Endodermal cell (in vitro differentiated cells): ENCODE data around the gene CIC. TPM values are rescaled to one million over a fixed set of nuclear protein-coding genes. Genes with fewer than 3 reads are reported as not detected.
"Not testable (repeated sequence)": the region's sequence is repeated elsewhere in the genome, so short reads cannot be mapped to it uniquely, and the experiment has no call there.

Source experiments
- DNase-seq: peaks from one replicate; pipeline ENCODE4 v3.0.0-alpha.2; 2017
- H3K27ac ChIP-seq: 2 replicates; pipeline ENCODE4 v1.5.1; 2013; ENCODE audit warnings: mild to moderate bottlenecking, low read depth, low read length, moderate library complexity
- H3K27me3 ChIP-seq: 2 replicates; pipeline ENCODE4 v1.6.1; 2013; ENCODE audit warnings: mild to moderate bottlenecking, low read length, moderate library complexity; ENCODE audit not compliant: insufficient read depth, control insufficient read depth, poor library complexity, severe bottlenecking
- H3K36me3 ChIP-seq: 2 replicates; pipeline ENCODE4 v1.7.0; 2013; ENCODE audit warnings: mild to moderate bottlenecking, low read length, moderate library complexity; ENCODE audit not compliant: control insufficient read depth, insufficient read depth
- H3K4me1 ChIP-seq: one replicate; pipeline ENCODE4 v1.7.0; 2013; ENCODE audit warnings: low read length; ENCODE audit not compliant: control insufficient read depth, insufficient read depth
- H3K4me3 ChIP-seq: 2 replicates; pipeline ENCODE4 v1.5.1; 2013; ENCODE audit warnings: mild to moderate bottlenecking, low read length, moderate library complexity
- H3K9ac ChIP-seq: 2 replicates; pipeline ENCODE4 v1.6.1; 2013; ENCODE audit warnings: mild to moderate bottlenecking, low read length, moderate library complexity; ENCODE audit not compliant: poor library complexity, severe bottlenecking; ENCODE audit errors: extremely low read depth
- H3K9me3 ChIP-seq: 2 replicates; pipeline ENCODE4 v1.6.1; 2013; ENCODE audit warnings: mild to moderate bottlenecking, low read length, moderate library complexity; ENCODE audit not compliant: control insufficient read depth
- H3K27ac Mint-ChIP-seq: 2 replicates; pipeline ENCODE4 v1.8.0; 2020; ENCODE audit warnings: mixed read lengths
- H3K27me3 Mint-ChIP-seq: 2 replicates; pipeline ENCODE4 v1.8.0; 2021; ENCODE audit warnings: mild to moderate bottlenecking, mixed read lengths; ENCODE audit not compliant: insufficient read depth
- H3K36me3 Mint-ChIP-seq: 2 replicates; pipeline ENCODE4 v1.8.0; 2020; ENCODE audit warnings: low read depth, mixed read lengths
- H3K4me1 Mint-ChIP-seq: 2 replicates; pipeline ENCODE4 v1.8.0; 2020; ENCODE audit warnings: mixed read lengths
- H3K4me3 Mint-ChIP-seq: 2 replicates; pipeline ENCODE4 v1.8.0; 2020; ENCODE audit warnings: mild to moderate bottlenecking, moderate library complexity, mixed read lengths
- H3K9me3 Mint-ChIP-seq: 2 replicates; pipeline ENCODE4 v1.8.0; 2020; ENCODE audit warnings: mild to moderate bottlenecking, mixed read lengths
- WGBS, 2 experiments: methylation state at CpG; one replicate each; pipeline versions ENCODE4 v1.1.5 to v1.1.7; 2013; ENCODE audit warnings: missing lambda C conversion rate in 2 of 2, mixed read lengths in 1 of 2; ENCODE audit not compliant: insufficient coverage in 1 of 2, insufficient read length in 1 of 2; 5-methylcytosine and 5-hydroxymethylcytosine counted together
- total RNA-seq, 2 donors: library from RNA; stranded (reverse); fragmentation: NEBNext Ultra II Directional in 1 of 2; extraction: Animal tissue kit (Norgen Biotek cat#: 25700) in 1 of 2; gene quantifications; 2 replicates in 1 of 2; 3 replicates in 1 of 2; pipeline ENCODE4 v1.2.1, GENCODE V29; 2021
- TF ChIP-seq, protein P1 (sequence below): fragments of 200-600 bp; sonication (generic); conservative IDR thresholded peaks from 2 replicates; pipeline ENCODE4 v1.5.0; 2021; ENCODE audit warnings: antibody characterized with exemption, mild to moderate bottlenecking

Gene CIC
- total RNA-seq, 2 donors from 2014 or later: 48.6 to 57.6 TPM

- Mint-ChIP-seq H3K27me3 (peaks cover 21% of the 10 kb centered on the region), H3K9me3 (no peaks in the 10 kb centered on the region), H3K27ac (no peak overlapping the region), H3K4me3 (no peak overlapping the region), H3K36me3 (no peaks in the 10 kb centered on the region), H3K4me1 (peaks cover 3% of the 10 kb centered on the region)
- H3K36me3 ChIP-seq: no peaks in the 10 kb centered on the region
- no peak overlapping the region for H3K27ac ChIP-seq
- H3K4me1 ChIP-seq: no peaks in the 10 kb centered on the region
- H3K4me3 ChIP-seq: no peak overlapping the region
- WGBS, 2 experiments: 81 to 100% methylated on average over 1 of the region's 1 CpG
- DNase-seq: no peak
- H3K9ac ChIP-seq: no peak overlapping the region
- no peaks in the 10 kb centered on the region for H3K9me3 ChIP-seq
- TF ChIP-seq, protein P1, sequence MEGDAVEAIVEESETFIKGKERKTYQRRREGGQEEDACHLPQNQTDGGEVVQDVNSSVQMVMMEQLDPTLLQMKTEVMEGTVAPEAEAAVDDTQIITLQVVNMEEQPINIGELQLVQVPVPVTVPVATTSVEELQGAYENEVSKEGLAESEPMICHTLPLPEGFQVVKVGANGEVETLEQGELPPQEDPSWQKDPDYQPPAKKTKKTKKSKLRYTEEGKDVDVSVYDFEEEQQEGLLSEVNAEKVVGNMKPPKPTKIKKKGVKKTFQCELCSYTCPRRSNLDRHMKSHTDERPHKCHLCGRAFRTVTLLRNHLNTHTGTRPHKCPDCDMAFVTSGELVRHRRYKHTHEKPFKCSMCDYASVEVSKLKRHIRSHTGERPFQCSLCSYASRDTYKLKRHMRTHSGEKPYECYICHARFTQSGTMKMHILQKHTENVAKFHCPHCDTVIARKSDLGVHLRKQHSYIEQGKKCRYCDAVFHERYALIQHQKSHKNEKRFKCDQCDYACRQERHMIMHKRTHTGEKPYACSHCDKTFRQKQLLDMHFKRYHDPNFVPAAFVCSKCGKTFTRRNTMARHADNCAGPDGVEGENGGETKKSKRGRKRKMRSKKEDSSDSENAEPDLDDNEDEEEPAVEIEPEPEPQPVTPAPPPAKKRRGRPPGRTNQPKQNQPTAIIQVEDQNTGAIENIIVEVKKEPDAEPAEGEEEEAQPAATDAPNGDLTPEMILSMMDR: no peak
- peaks cover 20% of the 10 kb centered on the region for H3K27me3 ChIP-seq
These were observed 59.1 kb downstream of the CIC start for GRCh38 chr19:42328106-42328505.

DNA sequence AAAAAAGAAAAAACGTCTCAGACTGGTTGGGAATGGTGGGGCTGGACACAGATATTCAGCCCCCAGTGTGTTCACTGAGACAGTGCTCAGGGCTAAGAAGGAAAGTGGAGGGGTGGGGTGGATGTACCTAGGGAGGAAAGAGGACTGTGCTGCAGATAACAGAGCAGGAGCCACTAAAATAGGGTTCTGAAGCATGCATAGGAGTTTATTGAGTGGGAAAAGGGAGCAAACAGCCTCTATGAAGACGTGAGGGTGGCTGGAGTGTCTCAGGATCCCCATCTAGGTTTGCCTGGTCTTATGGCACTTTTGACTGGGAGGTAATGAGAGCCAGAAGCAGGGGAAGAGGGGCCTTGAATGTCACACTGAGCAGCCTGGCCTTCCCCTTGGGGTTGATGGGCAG, 59.8 kb downstream of the CIC start:
- 81 to 83% methylated on average over 1 to 2 of the region's 2 CpGs for WGBS, 2 experiments
- Mint-ChIP-seq H3K27ac (peak overlapping the region; percentile 8), H3K4me1 (peaks cover 3% of the 10 kb centered on the region), H3K4me3 (no peak overlapping the region), H3K9me3 (no peaks in the 10 kb centered on the region), H3K27me3 (peaks cover 14% of the 10 kb centered on the region), H3K36me3 (no peaks in the 10 kb centered on the region)
- H3K9me3 ChIP-seq: no peaks in the 10 kb centered on the region
- no peaks in the 10 kb centered on the region for H3K36me3 ChIP-seq
- TF ChIP-seq, protein P1: no peak
- no peak overlapping the region for H3K4me3 ChIP-seq
- peaks cover 12% of the 10 kb centered on the region for H3K27me3 ChIP-seq
- H3K9ac ChIP-seq: no peak overlapping the region
- H3K27ac ChIP-seq: no peak overlapping the region
- DNase-seq: no peak
- H3K4me1 ChIP-seq: no peaks in the 10 kb centered on the region

DNA sequence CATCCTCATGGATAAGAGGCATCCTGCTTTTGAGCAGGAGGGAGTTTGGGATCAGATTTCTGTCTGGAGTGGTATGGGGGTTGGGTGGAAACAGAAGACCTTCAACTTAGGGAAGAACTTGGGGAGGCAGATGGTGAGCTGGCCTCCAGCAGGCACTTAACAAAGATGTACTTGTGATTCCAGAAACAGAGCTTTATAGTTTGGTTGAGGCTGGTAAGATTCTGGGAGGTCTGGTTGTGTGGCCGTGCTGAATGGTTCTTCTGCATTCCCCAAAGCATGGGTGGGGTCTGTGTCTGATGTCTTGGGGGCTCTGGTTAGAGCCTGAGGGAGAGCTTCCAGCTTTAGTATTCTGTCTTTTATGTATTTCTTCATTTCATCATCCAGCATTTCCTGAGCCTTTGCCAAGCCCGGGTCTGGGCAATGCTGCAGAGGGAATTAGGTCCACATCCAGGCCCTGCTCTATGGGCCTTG, 61.2 kb downstream of the CIC start:
- no peak overlapping the region for H3K4me3 Mint-ChIP-seq
- Histone ChIP-seq H3K4me1 (no peaks in the 10 kb centered on the region), H3K36me3 (no peaks in the 10 kb centered on the region), H3K9me3 (no peaks in the 10 kb centered on the region), H3K4me3 (no peak overlapping the region), H3K27me3 (no peaks in the 10 kb centered on the region), H3K27ac (peak overlapping the region; percentile 53), H3K9ac (no peak overlapping the region)
- H3K27ac Mint-ChIP-seq: peak overlapping the region; percentile 49
- peaks cover under 1% of the 10 kb centered on the region for H3K27me3 Mint-ChIP-seq
- no peaks in the 10 kb centered on the region for H3K36me3 Mint-ChIP-seq
- 92% methylated on average over 2 of the region's 2 CpGs; no CpG with 5 or more reads in 1 of the 2 experiments for WGBS, 2 experiments
- TF ChIP-seq, protein P1: no peak
- DNase-seq: no peak
- no peaks in the 10 kb centered on the region for H3K9me3 Mint-ChIP-seq
- H3K4me1 Mint-ChIP-seq: no peaks in the 10 kb centered on the region

GRCh38 chr19:42331333-42331732, 62.3 kb downstream of the CIC start:
- DNase-seq, H3K9me3 ChIP-seq, H3K4me1 Mint-ChIP-seq, H3K27me3 ChIP-seq, H3K27ac Mint-ChIP-seq, H3K27me3 Mint-ChIP-seq, H3K4me3 Mint-ChIP-seq, H3K4me3 ChIP-seq, H3K9ac ChIP-seq, H3K36me3 Mint-ChIP-seq, H3K4me1 ChIP-seq, H3K9me3 Mint-ChIP-seq, H3K36me3 ChIP-seq, H3K27ac ChIP-seq: not testable (repeated sequence)
- 94 to 99% methylated on average over 3 of the region's 3 CpGs for WGBS, 2 experiments
